ENCODE measurements around the gene ASAP2.

The ASAP2 gene

GRCh38 chr2:9279426-9279825 is 72.8 kb downstream of the ASAP2 start:
- no peak for DNase-seq

GRCh38 chr2:9280224-9280623 is 73.6 kb downstream of the ASAP2 start:
- no peak for DNase-seq

DNA sequence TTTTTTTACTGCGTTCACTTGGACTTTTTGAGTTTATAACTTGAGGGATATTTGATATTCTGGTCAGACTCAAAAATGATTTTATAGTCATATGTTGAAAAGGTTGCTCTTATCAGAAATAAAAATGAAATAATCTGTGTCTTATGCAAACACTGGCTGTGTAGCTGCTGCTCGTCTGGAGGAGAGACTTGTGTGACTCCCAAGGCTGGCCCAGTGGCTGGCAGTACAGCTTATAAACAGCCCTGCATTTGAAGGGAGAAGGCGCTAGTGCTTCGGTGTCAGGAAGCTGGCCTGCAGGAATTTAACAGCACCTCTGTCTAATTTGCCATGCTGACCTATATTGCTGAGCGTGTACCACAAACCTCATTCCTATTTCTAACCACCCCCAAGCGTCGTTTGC is 74.5 kb downstream of the ASAP2 start:
- DNase-seq = no peak

DNA sequence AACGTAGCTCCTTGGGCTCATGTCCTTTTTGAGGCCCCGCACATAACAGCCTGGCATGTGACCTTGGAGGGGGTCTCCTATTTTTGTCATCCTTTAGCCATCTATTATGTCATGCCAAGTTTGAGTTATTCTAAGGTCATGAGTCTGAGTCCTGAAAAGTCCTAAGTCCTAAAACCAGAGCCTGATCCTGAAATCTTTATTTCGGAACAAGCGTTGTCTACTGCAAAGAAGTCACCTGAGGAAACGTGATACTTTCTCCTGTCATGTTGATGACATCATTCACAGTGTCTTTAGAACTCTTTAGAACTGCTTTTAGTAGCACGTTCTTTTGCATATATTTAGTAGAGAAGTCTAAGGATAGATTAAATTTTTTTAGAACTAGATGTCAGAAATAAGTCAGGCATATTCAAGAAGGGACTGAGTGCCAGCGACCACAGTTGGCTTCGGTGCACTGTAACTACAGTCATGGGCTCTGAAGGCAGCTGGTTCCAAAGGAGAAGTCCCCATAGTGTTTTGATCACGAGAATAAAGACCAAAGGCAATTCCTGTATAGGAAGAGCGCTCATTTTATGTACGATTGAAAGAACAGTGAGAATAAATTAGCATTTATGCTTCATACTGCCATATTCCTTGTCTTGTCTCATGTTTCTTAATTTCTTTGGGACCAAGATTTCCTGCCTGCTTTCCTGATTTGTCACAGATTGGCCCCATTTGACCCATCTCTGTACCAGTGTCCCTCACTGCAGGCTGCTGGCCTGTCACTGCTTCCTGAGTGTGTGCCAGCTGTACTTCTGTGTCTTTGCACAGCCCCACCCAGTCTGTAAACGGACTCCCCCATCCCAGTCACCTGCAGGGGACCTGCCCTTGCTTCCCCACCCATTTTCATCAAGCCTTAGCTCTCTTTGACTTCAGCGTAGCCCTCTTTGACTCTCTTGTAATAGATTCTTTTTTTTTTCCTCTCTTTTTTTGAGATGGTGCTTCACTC is 75.8 kb downstream of the ASAP2 start:
- no peak for DNase-seq

GRCh38 chr2:9284521-9285297 is 78.1 kb downstream of the ASAP2 start:
- no peak for DNase-seq

DNA sequence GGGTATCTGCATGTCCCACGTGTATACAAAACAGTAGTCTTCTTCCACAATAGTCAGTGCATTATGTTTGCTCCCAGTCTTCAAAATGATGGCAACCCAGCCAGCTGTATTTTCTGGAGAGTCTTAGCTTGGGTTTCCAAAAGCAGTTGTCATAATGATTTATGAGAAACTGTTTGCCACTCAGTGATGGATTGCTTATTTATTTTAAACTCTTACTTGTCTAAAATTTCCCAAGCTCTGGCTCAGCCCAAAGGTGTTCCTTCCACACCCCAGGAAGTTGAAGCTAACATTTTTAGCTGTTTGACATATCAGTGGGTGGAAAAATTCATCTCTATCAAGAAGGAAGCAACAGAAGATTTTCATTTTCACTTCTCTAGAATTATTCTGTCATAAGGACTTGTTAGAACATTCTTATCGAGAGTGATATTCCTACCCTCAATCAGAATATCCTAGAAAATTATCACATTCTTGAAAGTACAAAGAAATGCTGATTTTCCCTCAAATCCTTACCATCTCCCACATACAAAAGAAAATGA is 78.8 kb downstream of the ASAP2 start:
- DNase-seq = no peak

DNA sequence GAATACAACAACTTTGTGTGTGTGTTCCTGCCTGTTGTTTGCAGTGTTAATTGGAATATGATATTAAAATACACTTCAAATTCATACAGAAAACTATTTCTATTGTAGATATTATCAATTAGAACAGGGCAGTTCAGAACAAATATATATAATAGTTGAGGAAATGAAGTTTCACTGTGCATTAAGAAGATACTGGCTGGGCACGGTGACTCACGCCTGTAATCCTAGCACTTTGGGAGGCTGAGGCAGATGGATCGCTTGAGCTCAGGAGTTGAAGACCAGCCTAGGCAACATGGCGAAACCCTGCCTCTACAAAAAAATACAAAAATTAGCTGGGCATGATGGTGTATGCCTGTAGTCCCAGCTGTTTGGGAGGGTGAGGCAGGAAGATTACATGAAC is 79.3 kb downstream of the ASAP2 start:
- no peak for DNase-seq

- no peak for DNase-seq
These were observed 80.2 kb downstream of the ASAP2 start for GRCh38 chr2:9286554-9287399.

- DNase-seq = no peak
These were observed 80.9 kb downstream of the ASAP2 start for GRCh38 chr2:9287400-9288045.

- DNase-seq = no peak
These were observed 81.6 kb downstream of the ASAP2 start for GRCh38 chr2:9288233-9288632.

DNA sequence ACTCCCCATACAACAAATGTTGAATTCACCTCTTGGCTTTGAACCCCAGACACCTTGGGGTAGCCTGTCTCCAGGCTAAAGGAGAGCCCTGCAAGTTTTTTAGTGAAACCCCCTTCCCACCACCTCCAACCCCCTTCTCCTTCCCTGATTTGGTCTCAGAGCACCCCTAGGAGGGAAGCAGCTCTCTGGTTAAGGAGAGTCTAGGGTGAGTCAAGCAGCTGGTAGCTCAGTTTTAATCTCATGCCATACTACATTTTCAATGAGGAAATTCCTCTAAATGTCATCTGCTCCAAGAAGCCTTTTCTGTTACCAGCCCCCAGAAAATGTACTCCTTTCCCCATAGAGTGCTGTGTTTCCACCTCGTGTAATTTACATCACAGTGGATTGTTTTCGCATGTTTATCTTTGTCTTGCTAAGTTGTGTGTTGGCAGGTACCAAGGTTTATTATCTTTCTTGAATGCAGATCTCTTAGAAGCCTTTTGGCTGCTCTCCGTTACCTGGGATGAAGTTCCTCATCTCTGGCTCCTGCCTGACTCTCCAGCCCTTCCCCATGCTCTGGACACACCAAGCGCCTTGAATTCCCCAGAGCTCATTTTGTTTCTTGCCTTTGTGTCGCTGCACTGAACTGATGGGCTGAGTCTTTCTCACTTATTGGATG is 82.2 kb downstream of the ASAP2 start:
- DNase-seq = no peak

DNA sequence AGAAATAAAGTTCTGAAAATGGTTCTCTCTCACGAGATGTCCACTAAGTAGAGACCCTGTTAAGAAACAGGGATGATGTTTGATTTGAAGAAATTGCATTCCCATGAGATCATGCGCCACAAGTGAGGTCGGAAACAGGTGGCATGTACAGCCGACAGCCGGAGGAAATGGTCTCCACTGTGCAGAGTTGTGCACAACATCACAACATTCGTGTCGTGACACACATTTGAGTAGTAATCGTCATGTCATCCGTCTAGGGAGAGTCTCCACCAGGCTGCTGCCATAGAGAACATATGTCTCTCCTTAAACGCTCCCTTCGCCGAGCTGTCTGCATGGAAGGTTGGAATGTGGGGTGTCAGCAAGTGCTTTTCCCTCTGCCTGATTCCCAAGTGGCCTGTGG is 84.7 kb downstream of the ASAP2 start:
- no peak for DNase-seq

- no peak for DNase-seq
These were observed 85.3 kb downstream of the ASAP2 start for GRCh38 chr2:9291866-9292265.

DNA sequence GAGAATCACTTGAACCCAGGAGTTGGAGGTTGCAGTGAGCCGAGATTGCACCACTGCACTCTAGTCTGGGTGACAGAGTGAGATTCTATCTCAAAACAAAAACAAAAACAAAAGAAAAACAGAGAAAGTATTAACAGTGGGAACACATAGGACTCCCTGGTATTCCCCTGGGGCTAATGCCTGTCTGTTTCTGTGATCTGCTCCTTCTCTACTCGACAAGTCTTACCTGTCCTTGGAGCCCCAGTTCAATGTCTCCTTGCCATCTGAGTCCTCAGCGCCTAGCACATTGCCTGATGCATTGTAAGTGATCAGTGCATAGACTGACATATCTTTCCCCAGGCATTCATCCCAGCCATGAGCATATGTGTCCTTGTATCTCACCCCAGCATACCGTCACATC is 85.8 kb downstream of the ASAP2 start:
- DNase-seq = no peak

DNA sequence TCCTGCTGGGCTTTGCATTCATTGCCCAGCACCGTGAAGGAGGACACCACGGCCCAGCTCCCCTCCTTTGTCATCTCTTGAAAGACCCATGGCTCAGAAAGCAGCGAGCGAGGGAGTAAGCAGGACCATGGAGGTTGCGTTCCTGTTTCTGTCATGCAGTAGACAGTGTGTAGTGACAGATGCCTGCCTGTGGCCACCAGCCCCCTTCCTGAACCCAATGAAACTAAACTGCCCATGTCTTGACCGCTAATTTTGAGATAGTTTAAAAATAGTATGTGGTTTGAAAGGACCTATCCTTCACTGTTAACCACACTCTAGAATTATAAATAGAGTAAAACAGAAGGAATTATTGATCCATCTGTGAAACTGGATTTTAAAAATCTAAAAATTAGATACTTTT is 88.2 kb downstream of the ASAP2 start:
- no peak for DNase-seq

GRCh38 chr2:9296559-9296958 is 89.9 kb downstream of the ASAP2 start:
- no peak for DNase-seq

- DNase-seq = no peak
These were observed 90.5 kb downstream of the ASAP2 start for GRCh38 chr2:9297156-9297555.

- no peak for DNase-seq
These were observed 91.2 kb downstream of the ASAP2 start for GRCh38 chr2:9297807-9298206.

GRCh38 chr2:9298583-9298982 is 92.0 kb downstream of the ASAP2 start:
- DNase-seq = no peak

DNA sequence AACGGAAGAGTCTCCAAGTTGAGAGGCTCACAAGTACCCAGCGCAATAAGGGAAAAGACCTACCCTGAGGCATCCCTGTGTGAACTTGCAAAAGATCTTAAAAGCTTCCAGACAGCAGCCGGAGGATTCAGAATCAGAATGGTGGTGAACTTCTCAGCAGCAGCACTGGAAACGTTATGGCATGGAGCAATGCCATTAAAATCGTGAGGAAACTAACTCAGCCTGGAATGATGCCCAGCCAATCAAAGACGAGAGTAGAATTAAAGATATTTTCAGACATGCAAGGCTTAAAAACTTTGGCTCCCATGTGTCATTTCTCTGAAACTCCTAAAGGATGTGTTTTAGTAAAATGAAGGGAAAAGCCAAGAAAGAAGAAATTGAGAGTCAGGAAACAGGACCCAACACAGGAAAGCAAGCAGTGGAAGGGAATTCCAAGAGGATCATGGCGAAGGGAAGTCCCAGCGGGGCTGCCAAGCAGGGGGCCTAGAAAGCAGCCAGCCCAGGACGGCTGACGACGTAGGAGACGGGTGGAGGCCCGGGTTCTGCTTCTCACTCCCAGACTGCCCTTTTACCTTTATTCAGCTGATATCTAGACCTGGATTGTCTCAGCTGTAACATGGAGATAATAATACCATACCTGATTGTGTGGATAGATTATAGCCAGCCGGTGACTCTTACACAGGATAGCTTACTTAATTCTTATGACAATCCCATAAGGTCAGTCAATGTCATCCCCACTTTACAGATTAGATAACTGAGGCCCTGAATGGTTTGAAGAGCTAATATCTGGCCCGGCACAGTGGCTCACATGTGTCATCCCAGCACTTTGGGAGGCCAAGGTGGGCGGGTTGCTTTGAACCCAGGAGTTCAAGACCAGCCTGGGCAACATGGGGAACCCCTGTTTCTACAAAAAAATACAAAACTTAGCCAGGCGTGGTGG is 92.8 kb downstream of the ASAP2 start:
- DNase-seq = no peak

- DNase-seq = no peak
These were observed 93.6 kb downstream of the ASAP2 start for GRCh38 chr2:9300214-9300613.
